ENCODE data around the gene AMH.

GRCh38 chr19:2235381-2236063 lies 13.6 kb upstream of the AMH start:
- TF ChIP-seq ZFX (IDR thresholded peaks at IDR 0.05) (peak; percentile 59; the same call in 1 of the 2 replicates), REST (IDR thresholded peaks at IDR 0.05; ENCODE audit: low read depth) (no peak), EZH2phosphoT487 (IDR thresholded peaks at IDR 0.05; ENCODE audit: borderline replicate concordance) (no peak), ELF1 (IDR thresholded peaks at IDR 0.05; ENCODE audit: borderline replicate concordance, low read depth) (no peak), MAX (IDR thresholded peaks at IDR 0.05) (no peak), CTCF (IDR thresholded peaks at IDR 0.05 in 2 of 3, conservative IDR thresholded peaks at IDR 0.05 in 1 of 3; ENCODE audit: borderline replicate concordance in 1 of 3, insufficient read depth in 1 of 3, low read depth in 2 of 3, low read length in 2 of 3) (no peak), YY1 (IDR thresholded peaks at IDR 0.05; ENCODE audit: extremely low read depth, insufficient replicate concordance, low read depth, low read length) (no peak), CEBPB (IDR thresholded peaks at IDR 0.05; ENCODE audit: low read depth) (no peak), EZH2 (IDR thresholded peaks at IDR 0.05) (no peak), POLR2A (IDR thresholded peaks at IDR 0.05; ENCODE audit: borderline replicate concordance, extremely low read depth, insufficient read depth, insufficient read length) (no peak)

All from HCT116 (cell line).